Keratinocyte (primary cell): ENCODE results near the gene RARA. TPM values are rescaled to one million over a fixed set of nuclear protein-coding genes. Genes with fewer than 3 reads are reported as not detected.

ENCODE experiments used
- DNase-seq: peaks from one replicate; pipeline ENCODE4 v3.0.0-alpha.2; 2011; ENCODE audit warnings: low read depth, missing footprints, low spot score
- FAIRE-seq: peaks from 2 replicates; lab custom pipeline; 2011; peaks lifted over from hg19 to GRCh38; lab: Jason Lieb, UNC
- H2AFZ ChIP-seq: 2 replicates; pipeline ENCODE4 v1.6.0; 2012; ENCODE audit warnings: low read length, control low read depth, inconsistent platforms; ENCODE audit not compliant: control insufficient read depth
- H3K27ac ChIP-seq: 2 replicates; pipeline ENCODE4 v1.5.1; 2011; ENCODE audit warnings: low read length; ENCODE audit not compliant: control insufficient read depth, insufficient read depth
- H3K27me3 ChIP-seq: 3 replicates; pipeline ENCODE4 v1.6.0; 2011; ENCODE audit warnings: low read length; ENCODE audit not compliant: control insufficient read depth, insufficient read depth; ENCODE audit errors: extremely low read depth
- H3K36me3 ChIP-seq, 2 experiments: 2 replicates in 1 of 2; 3 replicates in 1 of 2; pipeline ENCODE4 v1.5.1; 2011; ENCODE audit warnings: low read length in 2 of 2, mild to moderate bottlenecking in 1 of 2; ENCODE audit not compliant: control insufficient read depth in 2 of 2, insufficient read depth in 2 of 2; ENCODE audit errors: extremely low read depth in 1 of 2
- H3K4me1 ChIP-seq: 3 replicates; pipeline ENCODE4 v1.5.1; 2011; ENCODE audit warnings: low read length; ENCODE audit not compliant: control insufficient read depth, insufficient read depth; ENCODE audit errors: extremely low read depth
- H3K4me2 ChIP-seq: 3 replicates; pipeline ENCODE4 v1.6.0; 2011; ENCODE audit warnings: low read depth, low read length; ENCODE audit not compliant: control insufficient read depth, insufficient read depth; ENCODE audit errors: extremely low read depth
- H3K4me3 ChIP-seq, 3 experiments: fragments of 200-600 bp in 1 of 3; sonication (generic) in 1 of 3; 2 replicates in 2 of 3; 3 replicates in 1 of 3; pipeline ENCODE4 v1.5.1; 2011 to 2016; ENCODE audit warnings: low read length in 3 of 3, mild to moderate bottlenecking in 3 of 3, control low read depth in 2 of 3, inconsistent platforms in 1 of 3, low read depth in 1 of 3, mixed read lengths in 1 of 3, mixed run types in 1 of 3, moderate library complexity in 1 of 3; ENCODE audit not compliant: control insufficient read depth in 2 of 3, insufficient read depth in 2 of 3; ENCODE audit errors: extremely low read depth in 1 of 3
- H3K79me2 ChIP-seq: 2 replicates; pipeline ENCODE4 v1.6.0; 2012; ENCODE audit warnings: low read length; ENCODE audit not compliant: control insufficient read depth, insufficient read depth
- H3K9ac ChIP-seq: 3 replicates; pipeline ENCODE4 v1.6.0; 2011; ENCODE audit warnings: low read length; ENCODE audit not compliant: control insufficient read depth, insufficient read depth; ENCODE audit errors: extremely low read depth
- H3K9me1 ChIP-seq: 3 replicates; pipeline ENCODE4 v1.6.0; 2011; ENCODE audit warnings: low read length; ENCODE audit not compliant: control insufficient read depth, insufficient read depth; ENCODE audit errors: extremely low read depth
- H3K9me3 ChIP-seq: 2 replicates; pipeline ENCODE4 v1.5.1; 2012; ENCODE audit warnings: low read depth, low read length; ENCODE audit not compliant: control insufficient read depth
- H4K20me1 ChIP-seq: 3 replicates; pipeline ENCODE4 v1.6.0; 2011; ENCODE audit warnings: low read length; ENCODE audit not compliant: control insufficient read depth, insufficient read depth; ENCODE audit errors: extremely low read depth
- EZH2 ChIP-seq: IDR thresholded peaks from one replicate; pipeline ENCODE4 v1.6.1; 2012; ENCODE audit warnings: inconsistent platforms, mild to moderate bottlenecking, low read length, moderate library complexity
- dilution Hi-C: fragments of 300-500 bp; cut with MboI; formaldehyde crosslinking; loops from one replicate; pipeline ENCODE4 v1.7.0; 2020; ENCODE audit warnings: low sequenced_read_pairs; ENCODE audit not compliant: extremely low pct_ligation_motif_present
- polyA plus RNA-seq, 5 experiments: library from polyadenylated mRNA; depleted of rRNA in 3 of 5; stranded (reverse) in 3 of 5; stranded (forward) in 1 of 5; unstranded in 1 of 5; fragments of >200 nt; gene quantifications; 1 replicate in 1 of 5; 2 replicates in 3 of 5; 3 replicates in 1 of 5; pipeline versions ENCODE4 v1.2.1 to v1.2.3, GENCODE V29; 2011 to 2012; ENCODE audit warnings: missing spikeins in 2 of 5, low read depth in 1 of 5, low replicate concordance in 1 of 5
- TF ChIP-seq, protein P1 (sequence below), 3 experiments: IDR thresholded peaks in 1 of 3; conservative IDR thresholded peaks in 1 of 3; optimal IDR thresholded peaks in 1 of 3; 2 replicates in 2 of 3; 3 replicates in 1 of 3; pipeline versions ENCODE3 to v1.5.1; 2011; ENCODE audit warnings: low read length in 3 of 3, mild to moderate bottlenecking in 3 of 3, moderate library complexity in 2 of 3, control low read depth in 1 of 3, inconsistent platforms in 1 of 3; ENCODE audit not compliant: insufficient read depth in 2 of 3; ENCODE audit errors: extremely low read depth in 1 of 3

Gene RARA
- polyA plus RNA-seq, 1 donor (not counting 4 experiments of a cell fraction or from before 2014, with no cell fraction given) = 3.8 TPM

DNA sequence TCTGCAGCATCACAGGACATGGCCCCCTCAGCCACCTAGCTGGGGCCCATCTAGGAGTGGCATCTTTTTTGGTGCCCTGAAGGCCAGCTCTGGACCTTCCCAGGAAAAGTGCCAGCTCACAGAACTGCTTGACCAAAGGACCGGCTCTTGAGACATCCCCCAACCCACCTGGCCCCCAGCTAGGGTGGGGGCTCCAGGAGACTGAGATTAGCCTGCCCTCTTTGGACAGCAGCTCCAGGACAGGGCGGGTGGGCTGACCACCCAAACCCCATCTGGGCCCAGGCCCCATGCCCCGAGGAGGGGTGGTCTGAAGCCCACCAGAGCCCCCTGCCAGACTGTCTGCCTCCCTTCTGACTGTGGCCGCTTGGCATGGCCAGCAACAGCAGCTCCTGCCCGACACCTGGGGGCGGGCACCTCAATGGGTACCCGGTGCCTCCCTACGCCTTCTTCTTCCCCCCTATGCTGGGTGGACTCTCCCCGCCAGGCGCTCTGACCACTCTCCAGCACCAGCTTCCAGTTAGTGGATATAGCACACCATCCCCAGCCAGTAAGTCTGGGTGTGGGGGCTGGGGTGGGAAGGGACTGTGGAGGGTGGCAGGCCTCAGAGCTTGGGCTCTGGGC lies 22.0 kb downstream of the RARA start:
- dilution Hi-C loops = no loop called here
- Histone ChIP-seq H3K9ac (no peak overlapping the region), H3K4me2 (no peak overlapping the region), H3K27ac (no peak overlapping the region), H3K36me3 (peaks cover 10% of the 10 kb centered on the region in 2 experiments), H3K9me3 (no peaks in the 10 kb centered on the region), H2AFZ (no peak overlapping the region), H3K4me1 (peaks cover 16% of the 10 kb centered on the region), H3K27me3 (no peaks in the 10 kb centered on the region), H4K20me1 (peaks cover 9% of the 10 kb centered on the region), H3K79me2 (peaks cover 79% of the 10 kb centered on the region), H3K4me3 (no peak overlapping the region), H3K9me1 (peaks cover 2% of the 10 kb centered on the region)
- no peak for FAIRE-seq
- no peak for DNase-seq
- TF ChIP-seq, protein P1, sequence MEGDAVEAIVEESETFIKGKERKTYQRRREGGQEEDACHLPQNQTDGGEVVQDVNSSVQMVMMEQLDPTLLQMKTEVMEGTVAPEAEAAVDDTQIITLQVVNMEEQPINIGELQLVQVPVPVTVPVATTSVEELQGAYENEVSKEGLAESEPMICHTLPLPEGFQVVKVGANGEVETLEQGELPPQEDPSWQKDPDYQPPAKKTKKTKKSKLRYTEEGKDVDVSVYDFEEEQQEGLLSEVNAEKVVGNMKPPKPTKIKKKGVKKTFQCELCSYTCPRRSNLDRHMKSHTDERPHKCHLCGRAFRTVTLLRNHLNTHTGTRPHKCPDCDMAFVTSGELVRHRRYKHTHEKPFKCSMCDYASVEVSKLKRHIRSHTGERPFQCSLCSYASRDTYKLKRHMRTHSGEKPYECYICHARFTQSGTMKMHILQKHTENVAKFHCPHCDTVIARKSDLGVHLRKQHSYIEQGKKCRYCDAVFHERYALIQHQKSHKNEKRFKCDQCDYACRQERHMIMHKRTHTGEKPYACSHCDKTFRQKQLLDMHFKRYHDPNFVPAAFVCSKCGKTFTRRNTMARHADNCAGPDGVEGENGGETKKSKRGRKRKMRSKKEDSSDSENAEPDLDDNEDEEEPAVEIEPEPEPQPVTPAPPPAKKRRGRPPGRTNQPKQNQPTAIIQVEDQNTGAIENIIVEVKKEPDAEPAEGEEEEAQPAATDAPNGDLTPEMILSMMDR (optimal IDR thresholded peaks at IDR 0.05 in 1 of 3, IDR thresholded peaks at IDR 0.05 in 1 of 3, conservative IDR thresholded peaks at IDR 0.05 in 1 of 3; ENCODE audit: extremely low read depth in 1 of 3, insufficient read depth in 2 of 3, low read length in 3 of 3) = no peak
- no peak for TF ChIP-seq EZH2

DNA sequence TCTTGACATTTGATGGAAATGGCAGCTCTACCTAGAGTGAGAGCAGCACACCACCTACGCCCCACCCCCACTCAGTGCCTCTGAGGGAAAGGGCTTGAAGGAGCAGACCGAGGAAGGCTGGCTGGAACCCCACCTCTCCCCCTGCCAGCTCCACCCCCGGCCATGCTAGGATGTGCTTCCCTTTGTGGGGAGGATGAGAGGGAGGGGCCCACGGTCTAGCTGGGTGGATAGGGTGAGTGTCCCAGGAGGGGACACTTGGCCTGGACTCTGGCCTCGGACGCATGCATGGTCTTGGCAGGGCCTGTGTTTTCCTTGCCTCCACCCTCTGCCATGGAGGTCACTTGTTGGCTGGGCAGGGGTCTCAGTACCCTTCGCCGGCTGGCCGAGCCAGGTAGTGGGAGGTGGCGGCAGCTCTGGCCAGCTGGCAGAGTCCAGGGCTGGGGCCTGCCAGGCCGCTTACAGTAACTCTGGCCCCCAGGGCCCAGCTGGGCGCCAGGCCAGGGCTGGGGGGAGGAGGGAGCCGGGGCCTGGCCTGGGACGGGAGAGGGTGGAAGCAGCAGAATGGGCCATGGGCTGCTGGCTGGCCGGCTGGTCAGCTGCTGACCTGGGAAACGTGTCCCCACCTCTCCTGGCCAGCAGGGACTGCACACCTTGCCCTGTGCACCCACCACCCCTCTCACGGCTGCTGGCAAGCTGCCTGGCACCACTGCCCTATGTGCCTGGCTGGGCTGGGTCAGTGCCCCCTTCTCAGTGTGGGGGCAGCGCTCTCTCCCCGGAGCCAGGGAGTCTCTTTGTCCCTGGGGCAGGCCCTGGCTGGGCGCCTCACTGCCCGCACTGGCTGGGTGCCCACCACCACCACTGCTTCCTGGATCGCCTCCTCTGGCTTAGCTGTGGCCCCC lies 23.0 kb downstream of the RARA start:
- dilution Hi-C loops = no loop called here
- Histone ChIP-seq H3K27ac (no peak overlapping the region), H3K9ac (no peak overlapping the region), H3K27me3 (no peaks in the 10 kb centered on the region), H3K79me2 (peaks cover 71% of the 10 kb centered on the region), H3K4me1 (peaks cover 11% of the 10 kb centered on the region), H2AFZ (no peak overlapping the region), H4K20me1 (peaks cover 5% of the 10 kb centered on the region), H3K4me2 (no peak overlapping the region), H3K9me1 (peaks cover 2% of the 10 kb centered on the region), H3K4me3 (no peak overlapping the region), H3K9me3 (no peaks in the 10 kb centered on the region), H3K36me3 (peaks cover 10% of the 10 kb centered on the region in 2 experiments)
- DNase-seq = no peak
- FAIRE-seq = no peak
- TF ChIP-seq EZH2 = no peak
- TF ChIP-seq, protein P1 (optimal IDR thresholded peaks at IDR 0.05 in 1 of 3, IDR thresholded peaks at IDR 0.05 in 1 of 3, conservative IDR thresholded peaks at IDR 0.05 in 1 of 3; ENCODE audit: extremely low read depth in 1 of 3, insufficient read depth in 2 of 3, low read length in 3 of 3) = no peak
